Measurements from ENCODE around the gene GPR149.
A peak's percentile ranks its signal among the peaks of the same experiment; 100 is the strongest.

GPR149 gene

DNA sequence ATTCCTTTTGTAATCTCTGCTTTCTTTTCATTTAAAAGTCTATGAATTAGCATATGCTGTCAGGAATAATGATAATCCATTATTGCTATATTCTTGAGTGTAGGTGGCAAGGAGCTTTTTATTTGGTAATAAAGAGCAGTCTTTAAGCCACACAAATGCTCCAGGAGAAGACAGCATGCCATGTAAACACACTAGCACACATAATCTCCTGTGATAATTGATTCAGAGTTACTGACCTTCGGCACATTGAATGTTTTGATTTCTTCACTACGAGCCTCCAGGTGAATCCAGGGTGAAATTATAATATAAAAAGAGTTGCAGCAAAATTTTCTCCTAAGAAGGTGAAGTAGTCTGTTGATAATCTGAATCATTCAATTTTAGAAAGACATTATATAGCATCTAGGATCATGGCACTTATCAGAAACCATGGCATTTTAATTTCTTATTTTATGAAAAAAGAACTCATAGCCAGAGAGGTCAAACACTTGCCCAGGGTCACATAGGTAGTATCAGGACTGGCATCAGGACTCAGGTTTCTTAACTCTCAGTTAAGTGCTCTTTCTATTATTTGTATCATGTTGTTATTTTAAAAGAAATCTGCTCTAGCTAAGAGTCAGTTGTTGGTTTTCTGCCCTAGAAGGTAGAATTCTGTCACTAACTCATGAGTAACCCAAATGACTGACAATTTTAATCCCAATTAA, 84.4 kb downstream of the GPR149 start:
- DNase-seq = no peak

DNA sequence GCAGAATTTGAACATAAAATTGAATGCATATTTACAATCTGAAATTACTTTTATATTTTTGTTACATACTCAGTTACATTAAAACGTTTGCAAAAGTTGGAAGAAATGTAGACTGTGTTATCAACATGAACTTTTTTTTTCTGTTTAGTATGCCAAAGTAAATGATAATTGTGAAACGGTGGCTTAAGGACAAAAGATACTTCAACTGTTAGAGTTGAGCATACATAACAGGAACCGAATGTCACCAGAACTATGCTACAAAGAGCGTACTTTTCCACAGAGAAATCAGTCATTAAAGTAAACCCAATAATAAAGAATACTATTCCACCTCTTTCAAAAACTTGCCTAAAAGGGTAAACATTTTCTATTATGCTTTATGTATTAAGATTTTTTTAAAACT, 91.4 kb downstream of the GPR149 start:
- DNase-seq = no peak

- no peak for DNase-seq
Observed at GRCh38 chr3:154338008-154338407, 92.0 kb downstream of the GPR149 start.

- no peak for DNase-seq
Observed at GRCh38 chr3:154334973-154335420, 95.0 kb downstream of the GPR149 start.

DNA sequence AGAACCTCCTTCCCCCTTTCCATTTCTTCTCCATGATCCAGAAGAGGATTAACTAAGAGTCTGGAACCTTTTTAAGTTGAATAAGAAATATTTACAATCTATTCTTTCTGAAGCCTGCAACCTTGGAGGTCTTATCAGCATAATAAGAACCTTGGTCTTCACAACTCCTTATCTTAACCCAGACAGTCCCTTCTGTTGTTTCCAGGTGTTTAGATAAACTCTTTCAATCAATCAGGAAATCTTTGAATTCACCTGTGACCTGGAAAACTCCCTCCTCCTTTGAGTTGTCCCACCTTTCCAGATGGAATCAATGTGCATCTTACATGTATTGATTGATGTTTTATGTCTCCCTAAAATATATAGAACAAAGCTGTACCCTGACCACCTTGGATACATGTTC, 102.1 kb downstream of the GPR149 start:
- no peak for DNase-seq

DNA sequence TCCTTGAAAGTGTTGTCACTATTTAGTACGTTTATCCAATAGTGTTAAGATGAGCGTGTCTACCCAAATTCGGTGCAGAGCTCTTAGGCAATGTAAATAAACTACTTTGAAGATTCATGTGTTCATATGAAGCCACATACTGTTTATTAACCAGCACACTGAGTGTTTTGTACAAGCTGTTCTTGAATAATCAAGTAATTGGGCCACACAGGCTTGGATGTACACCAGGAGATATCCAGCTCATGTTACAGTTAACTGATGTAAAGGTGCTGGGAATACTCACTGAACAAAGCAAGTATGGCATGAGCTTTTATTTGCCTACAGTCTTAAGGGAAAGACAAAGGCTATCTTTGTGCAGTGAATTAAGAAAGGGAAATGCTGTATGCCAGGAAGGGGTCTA, 105.1 kb downstream of the GPR149 start:
- DNase-seq = no peak

DNA sequence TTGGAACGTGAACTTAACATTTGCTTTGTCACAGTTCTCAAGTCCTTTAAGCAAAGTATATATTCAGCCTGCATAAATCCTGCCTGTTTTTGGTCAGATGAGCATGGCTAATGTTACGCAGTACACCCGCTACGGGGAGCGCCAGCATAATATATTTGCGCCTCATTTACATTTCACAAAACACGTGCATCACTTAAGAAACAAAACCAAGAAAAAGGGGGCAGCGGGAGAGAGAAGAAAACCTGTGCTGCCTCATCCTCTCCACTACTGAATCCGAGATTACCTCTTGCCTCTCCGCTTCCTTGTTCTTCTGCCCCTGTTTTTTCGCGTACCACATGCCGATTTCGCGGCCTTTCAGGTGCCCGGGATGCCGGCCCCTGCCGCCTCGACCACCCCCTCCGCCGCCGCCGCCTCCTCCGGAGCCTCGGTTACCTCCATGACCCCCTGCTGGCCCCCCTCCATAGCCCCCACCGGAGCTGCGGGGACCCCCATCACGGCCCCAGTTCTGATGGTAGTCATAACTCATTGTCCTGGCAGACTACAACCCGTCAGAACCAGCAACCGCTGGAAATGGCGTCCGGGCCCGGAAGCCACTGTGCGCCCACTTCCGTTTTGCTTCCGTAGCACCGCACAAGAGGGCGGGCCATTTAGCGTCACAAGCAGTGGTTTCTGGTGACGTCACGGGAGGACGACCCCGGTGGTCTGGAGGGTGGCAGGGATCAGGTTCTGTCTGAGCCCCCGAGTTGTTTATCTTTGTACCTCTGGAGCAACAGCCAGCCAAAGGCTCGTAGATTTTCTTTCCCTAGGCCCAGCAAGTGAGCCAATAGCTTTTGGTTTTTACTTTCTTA, 105.9 kb downstream of the GPR149 start, which contains the start of gene DHX36:
Gene DHX36, minus strand, starts transcription at position 597 of the 848 bp plus-strand sequence. Its CDS starts 71 bp downstream, at position 526.
- peak; percentile 93 for DNase-seq

GRCh38 chr3:154316974-154317767, 112.8 kb downstream of the GPR149 start:
- no peak for DNase-seq

GRCh38 chr3:154314152-154314551, 115.8 kb downstream of the GPR149 start:
- DNase-seq = no peak

DNA sequence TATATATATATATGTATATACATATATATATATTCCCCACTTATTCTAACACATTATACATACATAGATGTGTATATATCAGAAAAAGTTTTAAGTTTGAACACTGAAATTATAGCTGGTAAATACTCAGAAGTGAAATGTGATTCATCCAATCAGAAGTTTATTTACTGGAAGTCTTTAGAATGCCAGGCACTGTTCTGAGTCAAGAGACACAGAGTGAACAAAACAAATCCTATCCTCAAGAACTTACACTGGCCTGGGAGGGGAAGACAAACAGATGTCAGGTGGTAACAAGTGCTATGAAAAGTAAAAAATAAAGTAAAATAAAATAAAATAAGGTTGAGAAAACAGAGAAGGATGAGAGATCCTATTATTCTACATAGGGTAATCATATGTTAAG, 119.2 kb downstream of the GPR149 start:
- no peak for DNase-seq

GRCh38 chr3:154307363-154307762, 122.6 kb downstream of the GPR149 start:
- no peak for DNase-seq

GRCh38 chr3:154304936-154305335, 125.1 kb downstream of the GPR149 start:
- no peak for DNase-seq

- no peak for DNase-seq
Observed at GRCh38 chr3:154304116-154304786, 125.7 kb downstream of the GPR149 start.

GRCh38 chr3:154301561-154301960, 128.4 kb downstream of the GPR149 start:
- DNase-seq = no peak

DNA sequence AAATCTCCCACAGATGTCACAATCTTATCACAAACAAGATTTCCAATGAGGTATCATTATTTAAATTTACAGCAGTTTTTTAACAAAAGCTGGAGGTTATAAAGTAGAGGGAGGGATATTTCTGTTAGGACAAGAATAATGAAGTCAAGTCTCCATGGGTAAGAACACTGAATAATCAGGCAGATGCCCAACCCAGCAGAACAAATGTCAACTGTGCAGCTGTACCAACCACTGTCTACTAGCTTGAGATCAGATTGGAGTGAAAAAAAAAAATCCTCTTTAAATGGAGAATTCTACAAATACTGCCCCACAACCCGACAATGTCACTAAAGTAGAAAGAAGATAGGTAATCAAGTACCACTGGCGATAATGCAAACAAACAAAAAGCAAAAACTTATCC, 136.0 kb downstream of the GPR149 start:
- DNase-seq = no peak

DNA sequence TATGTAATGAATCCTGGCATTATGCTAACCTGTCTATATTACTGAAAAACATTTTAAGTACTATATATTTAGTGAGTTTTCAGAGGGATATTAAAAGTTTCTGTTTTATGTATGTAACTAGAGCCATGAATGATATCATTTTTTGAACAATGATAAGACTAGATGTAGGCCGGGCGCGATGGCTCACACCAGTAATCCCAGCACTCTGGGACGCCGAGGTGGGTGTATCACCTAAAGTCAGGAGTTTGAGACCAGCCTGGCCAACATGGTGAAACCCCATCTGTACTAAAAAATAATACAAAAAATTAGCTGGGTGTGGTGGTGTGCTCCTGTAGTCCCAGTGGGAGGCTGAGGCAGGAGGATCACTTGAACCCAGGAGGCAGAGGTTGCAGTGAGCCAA, 139.8 kb downstream of the GPR149 start:
- no peak for DNase-seq

Measured in activated CD8-positive, alpha-beta memory T cell treated with anti-CD3 and anti-CD28 coated beads, Interleukin-2, amount 50 U/mL, for 48 hours (primary cell).